Kidney epithelial cell (primary cell): ENCODE measurements around the gene DSTN. TPM values are rescaled to one million over a fixed set of nuclear protein-coding genes. Genes with fewer than 3 reads are reported as not detected.

ENCODE experiments used
- DNase-seq: peaks from one replicate; pipeline ENCODE4 v3.0.0-alpha.2; 2010; ENCODE audit warnings: low read depth
- H3K27me3 ChIP-seq: 2 replicates; pipeline ENCODE4 v1.6.0; 2011; ENCODE audit warnings: low read length; ENCODE audit not compliant: control insufficient read depth, insufficient read depth
- H3K36me3 ChIP-seq: 2 replicates; pipeline ENCODE4 v1.5.1; 2011; ENCODE audit warnings: low read length; ENCODE audit not compliant: control insufficient read depth, insufficient read depth
- H3K4me3 ChIP-seq: 2 replicates; pipeline ENCODE4 v1.5.1; 2011; ENCODE audit warnings: low read depth, mild to moderate bottlenecking, control low read depth, low read length
- total RNA-seq: library from RNA; depleted of rRNA; stranded (reverse); fragments of >200 nt; gene quantifications from 2 replicates; pipeline ENCODE4 v1.2.3, GENCODE V29; 2015
- TF ChIP-seq, protein P1 (sequence below): IDR thresholded peaks from 2 replicates; pipeline ENCODE4 v1.5.1; 2011; ENCODE audit warnings: mild to moderate bottlenecking, moderate library complexity, low read length, control low read depth, inconsistent platforms; ENCODE audit not compliant: insufficient read depth, poor library complexity, severe bottlenecking

DSTN gene
- total RNA-seq, 1 donor from 2014 or later, result 255 TPM

DNA sequence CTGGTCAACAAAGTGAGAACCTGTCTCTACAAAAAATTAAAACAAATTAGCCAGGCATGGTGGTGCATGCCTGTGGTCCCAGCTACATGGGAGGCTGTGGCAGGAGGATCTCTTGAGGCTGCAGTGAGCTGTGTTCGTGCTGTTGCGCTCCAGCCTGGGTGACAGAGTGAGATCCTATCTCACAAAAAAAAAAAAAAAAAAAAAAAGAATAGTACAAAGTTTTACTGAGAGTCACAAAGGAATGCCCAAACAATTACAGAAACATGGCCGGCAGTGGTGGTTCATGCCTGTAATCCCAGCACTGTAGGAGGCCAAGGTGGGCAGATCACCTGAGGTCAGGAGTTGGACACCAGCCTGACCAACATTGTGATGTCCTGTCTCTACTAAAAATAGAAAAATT, 14.8 kb upstream of the DSTN start:
- TF ChIP-seq, protein P1, sequence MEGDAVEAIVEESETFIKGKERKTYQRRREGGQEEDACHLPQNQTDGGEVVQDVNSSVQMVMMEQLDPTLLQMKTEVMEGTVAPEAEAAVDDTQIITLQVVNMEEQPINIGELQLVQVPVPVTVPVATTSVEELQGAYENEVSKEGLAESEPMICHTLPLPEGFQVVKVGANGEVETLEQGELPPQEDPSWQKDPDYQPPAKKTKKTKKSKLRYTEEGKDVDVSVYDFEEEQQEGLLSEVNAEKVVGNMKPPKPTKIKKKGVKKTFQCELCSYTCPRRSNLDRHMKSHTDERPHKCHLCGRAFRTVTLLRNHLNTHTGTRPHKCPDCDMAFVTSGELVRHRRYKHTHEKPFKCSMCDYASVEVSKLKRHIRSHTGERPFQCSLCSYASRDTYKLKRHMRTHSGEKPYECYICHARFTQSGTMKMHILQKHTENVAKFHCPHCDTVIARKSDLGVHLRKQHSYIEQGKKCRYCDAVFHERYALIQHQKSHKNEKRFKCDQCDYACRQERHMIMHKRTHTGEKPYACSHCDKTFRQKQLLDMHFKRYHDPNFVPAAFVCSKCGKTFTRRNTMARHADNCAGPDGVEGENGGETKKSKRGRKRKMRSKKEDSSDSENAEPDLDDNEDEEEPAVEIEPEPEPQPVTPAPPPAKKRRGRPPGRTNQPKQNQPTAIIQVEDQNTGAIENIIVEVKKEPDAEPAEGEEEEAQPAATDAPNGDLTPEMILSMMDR, result no peak
- Histone ChIP-seq H3K27me3 (no peaks in the 10 kb centered on the region), H3K4me3 (no peak overlapping the region), H3K36me3 (no peaks in the 10 kb centered on the region)
- DNase-seq, result no peak

GRCh38 chr20:17556837-17557674, 12.8 kb upstream of the DSTN start:
- H3K27me3 ChIP-seq, result no peaks in the 10 kb centered on the region
- TF ChIP-seq, protein P1, result no peak
- DNase-seq, result no peak
- H3K36me3 ChIP-seq, result no peaks in the 10 kb centered on the region
- no peak overlapping the region for H3K4me3 ChIP-seq

DNA sequence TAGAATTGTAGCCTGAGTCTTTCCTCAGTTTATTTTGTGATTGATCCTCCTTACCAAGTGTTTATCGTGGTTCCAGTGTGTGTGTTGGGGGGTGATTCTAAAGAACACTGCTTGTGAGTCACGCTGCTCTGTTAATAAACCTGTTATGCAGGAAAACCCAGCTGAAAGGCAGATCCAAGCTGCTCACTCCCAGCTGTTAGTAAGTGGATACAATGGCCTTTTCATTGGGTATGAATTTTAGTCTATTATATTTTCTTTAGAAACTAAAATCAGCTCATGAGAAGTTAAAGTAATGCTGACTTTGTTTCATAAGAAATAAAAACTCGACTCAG, 12.2 kb upstream of the DSTN start:
- DNase-seq, result no peak
- no peaks in the 10 kb centered on the region for H3K27me3 ChIP-seq
- H3K36me3 ChIP-seq, result no peaks in the 10 kb centered on the region
- H3K4me3 ChIP-seq, result no peak overlapping the region
- TF ChIP-seq, protein P1, result no peak

DNA sequence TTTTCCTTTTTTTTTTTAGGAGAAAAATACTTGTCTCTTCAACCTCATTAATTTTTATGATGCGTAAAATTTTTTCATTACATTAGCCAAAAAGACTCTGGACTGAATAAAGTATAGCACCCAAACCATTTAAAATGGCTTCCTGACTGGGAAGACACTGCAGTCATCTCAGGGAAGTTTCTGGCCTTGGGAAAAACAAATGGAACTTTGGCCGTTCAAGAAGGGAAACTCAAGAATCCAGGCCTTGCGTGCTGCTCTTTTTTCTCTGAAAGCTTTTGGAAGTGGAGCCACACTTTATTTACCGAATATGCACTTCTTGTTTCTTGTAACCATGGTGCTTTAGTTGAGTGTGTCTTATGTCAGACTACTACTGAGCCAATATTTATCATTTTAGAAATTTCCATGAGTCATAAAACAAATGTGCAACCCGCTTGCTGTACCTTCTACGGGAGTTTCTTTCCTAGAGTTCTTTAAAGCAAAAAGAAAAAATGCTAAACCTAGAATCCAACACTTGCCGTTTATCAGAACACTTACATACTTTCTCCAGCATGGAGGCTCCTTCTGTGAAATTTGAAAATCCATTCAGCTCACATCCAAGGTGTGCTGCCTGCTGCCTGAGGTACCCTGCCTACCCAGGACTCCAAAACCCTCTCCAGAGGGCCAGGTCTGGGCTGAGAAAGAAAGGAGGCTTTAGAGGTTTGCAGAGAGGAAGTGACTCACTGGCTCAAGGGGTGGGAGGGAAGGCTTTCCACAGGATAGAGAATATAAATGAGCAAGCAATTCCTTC, 11.5 kb upstream of the DSTN start:
- H3K4me3 ChIP-seq, result no peak overlapping the region
- no peak for DNase-seq
- H3K36me3 ChIP-seq, result no peaks in the 10 kb centered on the region
- no peaks in the 10 kb centered on the region for H3K27me3 ChIP-seq
- TF ChIP-seq, protein P1, result no peak

DNA sequence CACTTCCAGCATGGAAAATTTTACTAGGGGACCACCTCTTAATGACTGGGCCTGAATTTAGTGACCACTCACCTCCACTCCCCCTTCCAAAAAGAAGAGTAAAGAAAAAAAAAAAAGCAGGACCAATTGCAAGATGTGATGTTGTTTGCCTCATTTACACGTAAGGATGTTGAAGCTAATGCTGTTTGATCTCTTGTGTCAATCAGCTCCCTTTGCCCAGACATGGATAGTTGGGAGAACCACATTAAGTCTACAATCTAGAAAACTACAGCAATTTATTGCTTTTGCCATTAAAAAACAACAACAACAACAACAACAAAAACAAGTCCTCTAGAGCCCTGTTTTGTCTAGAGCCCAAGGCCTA, 11.0 kb upstream of the DSTN start:
- Histone ChIP-seq H3K4me3 (no peak overlapping the region), H3K36me3 (no peaks in the 10 kb centered on the region), H3K27me3 (no peaks in the 10 kb centered on the region)
- TF ChIP-seq, protein P1, result no peak
- DNase-seq, result no peak
